SU-DHL-6 (cell line): ENCODE results near the gene HSD11B2.

Source experiments
- CTCF ChIP-seq: fragments of 200-600 bp; sonication (generic); IDR thresholded peaks from one replicate; pipeline ENCODE4 v1.5.1; 2017; ENCODE audit warnings: antibody characterized with exemption, mild to moderate bottlenecking, low read length, moderate library complexity; ENCODE audit not compliant: insufficient read depth, poor library complexity, severe bottlenecking
- EZH2phosphoT487 ChIP-seq: fragments of 200-600 bp; sonication (generic), shearing (Covaris generic); conservative IDR thresholded peaks from 2 replicates; pipeline ENCODE4 v1.6.1; 2018; ENCODE audit warnings: mild to moderate bottlenecking, antibody characterized with exemption, low read length, moderate library complexity, mixed read lengths

DNA sequence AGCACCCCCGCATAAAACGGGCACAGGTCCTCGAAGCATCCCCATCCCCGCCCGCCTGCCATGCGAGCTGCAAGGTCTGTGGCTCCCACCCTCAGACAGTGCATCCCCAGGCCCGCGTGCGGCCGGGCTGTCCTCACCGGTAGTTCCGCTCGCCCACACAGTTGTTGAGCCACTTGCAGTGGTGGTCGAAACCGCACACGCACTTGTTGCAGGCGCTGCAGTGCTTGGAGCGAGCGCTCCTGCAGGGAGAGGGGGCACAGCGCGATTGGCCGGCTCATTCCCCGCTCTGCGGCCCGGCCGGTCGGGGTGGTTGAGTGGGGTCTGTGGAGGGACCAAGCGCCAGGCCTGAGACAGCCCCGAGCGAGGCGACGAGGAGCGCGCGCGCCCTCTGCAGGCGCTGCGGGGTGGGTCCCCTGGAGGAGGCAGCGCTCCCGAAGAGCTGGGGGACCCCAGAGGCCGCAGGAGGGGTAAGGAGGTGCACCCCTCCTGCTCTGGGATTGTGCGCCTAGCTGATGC lies 31.6 kb upstream of the HSD11B2 start:
- peak; percentile 85 for TF ChIP-seq CTCF
- TF ChIP-seq EZH2phosphoT487, result no peak
